ENCODE results near the gene MED13.

GRCh38 chr17:62091804-62092203, 26.7 kb upstream of the MED13 start:
- TF ChIP-seq ZNF282 (CRISPR knock-in tag; IDR thresholded peaks at IDR 0.05) (no peak), ZBTB12 (CRISPR knock-in tag; IDR thresholded peaks at IDR 0.05) (no peak), CTBP1 (IDR thresholded peaks at IDR 0.05; ENCODE audit: borderline replicate concordance) (no peak), HDGF (IDR thresholded peaks at IDR 0.05) (no peak)
